ENCODE data around the gene ANOS1. TPM values are rescaled to one million over a fixed set of nuclear protein-coding genes. Genes with fewer than 3 reads are reported as not detected.

ANOS1 gene
- total RNA-seq, 1 experiment from 2014 or later: 0.18 TPM

DNA sequence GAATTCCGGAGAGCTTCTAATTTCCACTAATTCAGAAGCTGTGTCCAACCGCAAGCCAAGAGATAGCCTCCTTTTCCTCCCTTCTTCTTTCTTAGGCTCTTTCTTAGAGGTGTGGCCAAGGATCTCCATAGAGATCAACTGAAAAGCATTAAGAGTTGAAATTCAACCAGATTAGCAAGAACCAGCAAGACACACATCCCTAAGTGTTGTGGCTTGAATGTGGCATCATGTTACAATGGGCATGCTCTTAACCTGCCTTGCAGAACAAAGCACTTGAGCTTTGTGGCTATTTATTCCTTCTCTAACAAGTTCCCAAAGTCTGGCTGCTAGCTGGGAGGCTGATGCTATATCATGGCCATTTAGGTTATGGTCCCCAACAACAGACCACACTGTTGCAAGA, 10.4 kb downstream of the ANOS1 start:
- BruUV-seq (replicated peaks): no TSS peak
- ATAC-seq (no peak), DNase-seq (ENCODE audit: low read depth, low spot score) (no peak)
- intact Hi-C loops (cut with micrococcal nuclease; ENCODE audit: unreplicated experiment) (no loop called here), in situ Hi-C loops (cut with HindIII; ENCODE audit: low pct_unique_long_range_greater_than_20kb, low sequenced_read_pairs) (no loop called here)
- H3K36me3 ChIP-seq (ENCODE audit: control insufficient read depth, insufficient read depth, low read length): no peaks in the 10 kb centered on the region
- TF ChIP-seq, protein P1, sequence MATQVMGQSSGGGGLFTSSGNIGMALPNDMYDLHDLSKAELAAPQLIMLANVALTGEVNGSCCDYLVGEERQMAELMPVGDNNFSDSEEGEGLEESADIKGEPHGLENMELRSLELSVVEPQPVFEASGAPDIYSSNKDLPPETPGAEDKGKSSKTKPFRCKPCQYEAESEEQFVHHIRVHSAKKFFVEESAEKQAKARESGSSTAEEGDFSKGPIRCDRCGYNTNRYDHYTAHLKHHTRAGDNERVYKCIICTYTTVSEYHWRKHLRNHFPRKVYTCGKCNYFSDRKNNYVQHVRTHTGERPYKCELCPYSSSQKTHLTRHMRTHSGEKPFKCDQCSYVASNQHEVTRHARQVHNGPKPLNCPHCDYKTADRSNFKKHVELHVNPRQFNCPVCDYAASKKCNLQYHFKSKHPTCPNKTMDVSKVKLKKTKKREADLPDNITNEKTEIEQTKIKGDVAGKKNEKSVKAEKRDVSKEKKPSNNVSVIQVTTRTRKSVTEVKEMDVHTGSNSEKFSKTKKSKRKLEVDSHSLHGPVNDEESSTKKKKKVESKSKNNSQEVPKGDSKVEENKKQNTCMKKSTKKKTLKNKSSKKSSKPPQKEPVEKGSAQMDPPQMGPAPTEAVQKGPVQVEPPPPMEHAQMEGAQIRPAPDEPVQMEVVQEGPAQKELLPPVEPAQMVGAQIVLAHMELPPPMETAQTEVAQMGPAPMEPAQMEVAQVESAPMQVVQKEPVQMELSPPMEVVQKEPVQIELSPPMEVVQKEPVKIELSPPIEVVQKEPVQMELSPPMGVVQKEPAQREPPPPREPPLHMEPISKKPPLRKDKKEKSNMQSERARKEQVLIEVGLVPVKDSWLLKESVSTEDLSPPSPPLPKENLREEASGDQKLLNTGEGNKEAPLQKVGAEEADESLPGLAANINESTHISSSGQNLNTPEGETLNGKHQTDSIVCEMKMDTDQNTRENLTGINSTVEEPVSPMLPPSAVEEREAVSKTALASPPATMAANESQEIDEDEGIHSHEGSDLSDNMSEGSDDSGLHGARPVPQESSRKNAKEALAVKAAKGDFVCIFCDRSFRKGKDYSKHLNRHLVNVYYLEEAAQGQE (IDR thresholded peaks at IDR 0.05; ENCODE audit: insufficient read depth in 1 of 2, low read depth in 2 of 2, low read length in 1 of 2): no peak
- TF ChIP-seq SIN3A (IDR thresholded peaks at IDR 0.05; ENCODE audit: borderline replicate concordance, insufficient read depth, low read depth, low read length): no peak
- no peak for TF ChIP-seq TCF7L2 (IDR thresholded peaks at IDR 0.05; ENCODE audit: low read depth, low read length)
- no peak for TF ChIP-seq POLR2AphosphoS5 (IDR thresholded peaks at IDR 0.05; ENCODE audit: low read depth, low read length)
- TF ChIP-seq, protein P2, sequence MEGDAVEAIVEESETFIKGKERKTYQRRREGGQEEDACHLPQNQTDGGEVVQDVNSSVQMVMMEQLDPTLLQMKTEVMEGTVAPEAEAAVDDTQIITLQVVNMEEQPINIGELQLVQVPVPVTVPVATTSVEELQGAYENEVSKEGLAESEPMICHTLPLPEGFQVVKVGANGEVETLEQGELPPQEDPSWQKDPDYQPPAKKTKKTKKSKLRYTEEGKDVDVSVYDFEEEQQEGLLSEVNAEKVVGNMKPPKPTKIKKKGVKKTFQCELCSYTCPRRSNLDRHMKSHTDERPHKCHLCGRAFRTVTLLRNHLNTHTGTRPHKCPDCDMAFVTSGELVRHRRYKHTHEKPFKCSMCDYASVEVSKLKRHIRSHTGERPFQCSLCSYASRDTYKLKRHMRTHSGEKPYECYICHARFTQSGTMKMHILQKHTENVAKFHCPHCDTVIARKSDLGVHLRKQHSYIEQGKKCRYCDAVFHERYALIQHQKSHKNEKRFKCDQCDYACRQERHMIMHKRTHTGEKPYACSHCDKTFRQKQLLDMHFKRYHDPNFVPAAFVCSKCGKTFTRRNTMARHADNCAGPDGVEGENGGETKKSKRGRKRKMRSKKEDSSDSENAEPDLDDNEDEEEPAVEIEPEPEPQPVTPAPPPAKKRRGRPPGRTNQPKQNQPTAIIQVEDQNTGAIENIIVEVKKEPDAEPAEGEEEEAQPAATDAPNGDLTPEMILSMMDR (IDR thresholded peaks at IDR 0.05): no peak
- H3K4me3 ChIP-seq (ENCODE audit: low read depth in 2 of 2, low read length in 2 of 2): no peak overlapping the region
- POLR2A ChIA-PET: no interaction called here
- H3K4me1 ChIP-seq (ENCODE audit: control insufficient read depth, insufficient read depth, low read length): no peaks in the 10 kb centered on the region
- H3K9me3 ChIP-seq (ENCODE audit: control insufficient read depth, insufficient read depth, low read depth, low read length): no peaks in the 10 kb centered on the region
- no peaks in the 10 kb centered on the region for H3K27me3 ChIP-seq (ENCODE audit: control insufficient read depth, insufficient read depth, low read length)
- CTCF ChIA-PET: no interaction called here
- H3K27ac ChIP-seq (ENCODE audit: low read length): no peak overlapping the region

DNA sequence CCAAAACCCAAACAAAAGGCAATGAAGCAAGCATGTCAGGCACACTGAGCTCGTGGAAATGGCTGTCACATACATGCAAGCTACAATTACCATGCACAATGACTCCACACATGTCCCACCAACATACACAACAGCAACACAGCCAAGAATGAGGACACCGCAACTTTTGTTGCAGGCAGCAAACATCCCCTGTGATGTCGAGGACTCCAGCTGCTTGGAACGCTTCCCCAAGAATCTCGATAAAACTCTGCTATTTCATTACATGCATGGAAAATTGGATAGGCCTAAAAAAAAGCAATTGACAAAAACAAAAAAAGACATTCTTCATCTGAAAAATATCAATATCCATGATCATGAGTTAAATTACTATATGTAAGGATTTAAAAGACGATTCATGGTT, 11.8 kb downstream of the ANOS1 start:
- Histone ChIP-seq H3K4me3 (ENCODE audit: low read depth in 2 of 2, low read length in 2 of 2) (no peak overlapping the region), H3K4me1 (ENCODE audit: control insufficient read depth, insufficient read depth, low read length) (no peaks in the 10 kb centered on the region), H3K9me3 (ENCODE audit: control insufficient read depth, insufficient read depth, low read depth, low read length) (no peaks in the 10 kb centered on the region), H3K36me3 (ENCODE audit: control insufficient read depth, insufficient read depth, low read length) (no peaks in the 10 kb centered on the region), H3K27ac (ENCODE audit: low read length) (no peak overlapping the region), H3K27me3 (ENCODE audit: control insufficient read depth, insufficient read depth, low read length) (no peaks in the 10 kb centered on the region)
- POLR2A ChIA-PET: interaction anchor here (0.5 kb wide), 1 partner anchor 32 kb away, joined by 5 read pairs; no protein-coding TSS in a partner anchor
- in situ Hi-C loops (cut with HindIII; ENCODE audit: low pct_unique_long_range_greater_than_20kb, low sequenced_read_pairs): no loop called here
- BruUV-seq (replicated peaks): no TSS peak
- no peak for TF ChIP-seq TCF7L2 (IDR thresholded peaks at IDR 0.05; ENCODE audit: low read depth, low read length)
- TF ChIP-seq, protein P2 (IDR thresholded peaks at IDR 0.05): no peak
- TF ChIP-seq, protein P1 (IDR thresholded peaks at IDR 0.05; ENCODE audit: insufficient read depth in 1 of 2, low read depth in 2 of 2, low read length in 1 of 2): no peak
- TF ChIP-seq SIN3A (IDR thresholded peaks at IDR 0.05; ENCODE audit: borderline replicate concordance, insufficient read depth, low read depth, low read length): no peak
- TF ChIP-seq POLR2AphosphoS5 (IDR thresholded peaks at IDR 0.05; ENCODE audit: low read depth, low read length): no peak
- intact Hi-C loops (cut with micrococcal nuclease; ENCODE audit: unreplicated experiment): no loop called here
- ATAC-seq (no peak), DNase-seq (ENCODE audit: low read depth, low spot score) (no peak)
- CTCF ChIA-PET: no interaction called here

Data from Panc1 (cell line).